ENCODE data around the gene RAB3B.

RAB3B gene

GRCh38 chr1:51901151-51901550 is 89.3 kb downstream of the RAB3B start:
- no peak overlapping the region for H3K4me3 ChIP-seq (replicated peaks; ENCODE audit: insufficient read depth, low read length)
- peaks cover 8% of the 10 kb centered on the region for H3K27me3 ChIP-seq (ENCODE audit: insufficient read depth, poor library complexity, severe bottlenecking)
- no peak overlapping the region for H3K27ac ChIP-seq (replicated peaks)
- DNase-seq (ENCODE audit: low read depth in 1 of 2, low spot score in 1 of 2) = no peak
- no peak for TF ChIP-seq GABPA (IDR thresholded peaks at IDR 0.05; ENCODE audit: low read depth)
- TF ChIP-seq CTCF (IDR thresholded peaks at IDR 0.05; ENCODE audit: insufficient read depth, low read length) = no peak
- TF ChIP-seq SPI1 (IDR thresholded peaks at IDR 0.05; ENCODE audit: borderline replicate concordance, low read depth) = no peak
- TF ChIP-seq POLR2AphosphoS5 (IDR thresholded peaks at IDR 0.05; ENCODE audit: low read depth) = no peak
- no peak for TF ChIP-seq REST (IDR thresholded peaks at IDR 0.05; ENCODE audit: insufficient replicate concordance, low read depth)

GRCh38 chr1:51899022-51899421 is 91.5 kb downstream of the RAB3B start:
- Histone ChIP-seq H3K27ac (replicated peaks) (no peak overlapping the region), H3K4me3 (replicated peaks; ENCODE audit: insufficient read depth, low read length) (no peak overlapping the region), H3K27me3 (ENCODE audit: insufficient read depth, poor library complexity, severe bottlenecking) (peaks cover 8% of the 10 kb centered on the region)
- no peak for DNase-seq (ENCODE audit: low read depth in 1 of 2, low spot score in 1 of 2)
- no peak for TF ChIP-seq REST (IDR thresholded peaks at IDR 0.05; ENCODE audit: insufficient replicate concordance, low read depth)
- no peak for TF ChIP-seq POLR2AphosphoS5 (IDR thresholded peaks at IDR 0.05; ENCODE audit: low read depth)
- no peak for TF ChIP-seq CTCF (IDR thresholded peaks at IDR 0.05; ENCODE audit: insufficient read depth, low read length)
- no peak for TF ChIP-seq SPI1 (IDR thresholded peaks at IDR 0.05; ENCODE audit: borderline replicate concordance, low read depth)
- TF ChIP-seq GABPA (IDR thresholded peaks at IDR 0.05; ENCODE audit: low read depth) = no peak

- DNase-seq (ENCODE audit: low read depth in 1 of 2, low spot score in 1 of 2) = no peak
These were observed 92.3 kb downstream of the RAB3B start for GRCh38 chr1:51898090-51898734.

More at GRCh38 chr1:51898090-51898734, 92.3 kb downstream of the RAB3B start:
- H3K27ac ChIP-seq (replicated peaks) = no peak overlapping the region
- TF ChIP-seq POLR2AphosphoS5 (IDR thresholded peaks at IDR 0.05; ENCODE audit: low read depth) (no peak), REST (IDR thresholded peaks at IDR 0.05; ENCODE audit: insufficient replicate concordance, low read depth) (no peak), CTCF (IDR thresholded peaks at IDR 0.05; ENCODE audit: insufficient read depth, low read length) (no peak), GABPA (IDR thresholded peaks at IDR 0.05; ENCODE audit: low read depth) (no peak), SPI1 (IDR thresholded peaks at IDR 0.05; ENCODE audit: borderline replicate concordance, low read depth) (no peak)
- peaks cover 8% of the 10 kb centered on the region for H3K27me3 ChIP-seq (ENCODE audit: insufficient read depth, poor library complexity, severe bottlenecking)
- no peak overlapping the region for H3K4me3 ChIP-seq (replicated peaks; ENCODE audit: insufficient read depth, low read length)
